B cell (primary cell): Measurements from ENCODE around the gene PLA2G4D. TPM values are rescaled to one million over a fixed set of nuclear protein-coding genes. Genes with fewer than 3 reads are reported as not detected.

Experiments used
- ATAC-seq: fragments of 200-7000 bp; cut with Tn5 transposase; one replicate; pipeline ENCODE4 v1.10.0; 2021; ENCODE audit warnings: low read depth, mild to moderate bottlenecking, moderate number of reproducible peaks, moderate library complexity
- CTCF ChIA-PET: fragments of 350-600 bp; sonication (Branson Sonifier 250); formaldehyde crosslinking; loops from one replicate; lab custom pipeline; 2021; ENCODE audit warnings: antibody characterized with exemption, inconsistent platforms; lab: Charles Lee
- POLR2A ChIA-PET: fragments of 350-600 bp; sonication (Branson Sonifier 250); formaldehyde crosslinking; loops from one replicate; lab custom pipeline; 2021; ENCODE audit warnings: antibody characterized with exemption; lab: Charles Lee
- DNase-seq: peaks from one replicate; pipeline ENCODE4 v3.0.0; 2013
- H2AFZ ChIP-seq: 2 replicates; pipeline ENCODE4 v1.6.1; 2012; ENCODE audit warnings: mild to moderate bottlenecking, low read depth, low read length; ENCODE audit not compliant: insufficient read depth, poor library complexity, severe bottlenecking
- H3K27ac ChIP-seq, 2 donors: 1 replicate in 1 of 2; 2 replicates in 1 of 2; pipeline ENCODE4 v1.5.1; 2012 to 2013; ENCODE audit warnings: low read length in 2 of 2, mild to moderate bottlenecking in 2 of 2, moderate library complexity in 1 of 2
- H3K27me3 ChIP-seq, 4 experiments: fragments of 200-600 bp in 1 of 4; sonication (generic) in 1 of 4; replicated peaks in 1 of 4; 1 replicate in 2 of 4; 2 replicates in 2 of 4; pipeline versions ENCODE4 v1.6.1 to v1.7.0; 2013 to 2016; ENCODE audit warnings: low read length in 3 of 4, mild to moderate bottlenecking in 2 of 4, mixed read lengths in 1 of 4, moderate library complexity in 1 of 4; ENCODE audit not compliant: insufficient read depth in 4 of 4, control insufficient read depth in 3 of 4; ENCODE audit errors: control extremely low read depth in 1 of 4
- H3K36me3 ChIP-seq, 2 experiments: replicated peaks in 1 of 2; 1 replicate in 1 of 2; 2 replicates in 1 of 2; pipeline versions ENCODE4 v1.6.1 to v1.7.1; 2013; ENCODE audit warnings: low read length in 1 of 2; ENCODE audit not compliant: insufficient read depth in 2 of 2, control insufficient read depth in 1 of 2; ENCODE audit errors: control extremely low read depth in 1 of 2, extremely low read depth in 1 of 2
- H3K4me1 ChIP-seq, 2 donors: fragments of 200-600 bp in 1 of 2; sonication (generic) in 1 of 2; 1 replicate in 1 of 2; 2 replicates in 1 of 2; pipeline versions ENCODE4 v1.5.1 to v1.6.1; 2013 to 2017; ENCODE audit warnings: low read length in 2 of 2; ENCODE audit not compliant: control insufficient read depth in 2 of 2, insufficient read depth in 2 of 2
- H3K4me2 ChIP-seq: replicated peaks from 2 replicates; pipeline ENCODE3; 2012; ENCODE audit warnings: mild to moderate bottlenecking, low read depth, low read length; ENCODE audit not compliant: poor library complexity, severe bottlenecking
- H3K4me3 ChIP-seq, 5 experiments: fragments of 200-600 bp in 1 of 5; sonication (generic) in 1 of 5; 1 replicate in 3 of 5; 2 replicates in 2 of 5; pipeline versions ENCODE4 v1.5.1 to v1.7.0; 2011 to 2016; ENCODE audit warnings: low read length in 4 of 5, mild to moderate bottlenecking in 4 of 5, low read depth in 2 of 5, control low read depth in 1 of 5, moderate library complexity in 1 of 5; ENCODE audit not compliant: insufficient read depth in 1 of 5; ENCODE audit errors: control extremely low read depth in 1 of 5, extremely low read depth in 1 of 5
- H3K79me2 ChIP-seq: fragments of 200-600 bp; sonication (generic); one replicate; pipeline ENCODE4 v1.6.0; 2016; ENCODE audit warnings: low read length; ENCODE audit not compliant: control insufficient read depth, insufficient read depth
- H3K9ac ChIP-seq: fragments of 200-600 bp; sonication (generic); 2 replicates; pipeline ENCODE4 v1.6.1; 2017; ENCODE audit warnings: mild to moderate bottlenecking, low read length, moderate library complexity
- H3K9me3 ChIP-seq, 3 donors: one replicate each; pipeline versions ENCODE4 v1.6.1 to v1.7.1; 2013; ENCODE audit warnings: low read length in 2 of 3; ENCODE audit not compliant: control insufficient read depth in 2 of 3, insufficient read depth in 1 of 3; ENCODE audit errors: control extremely low read depth in 1 of 3
- H4K20me1 ChIP-seq: 2 replicates; pipeline ENCODE4 v1.6.0; 2012; ENCODE audit warnings: mild to moderate bottlenecking, low read length; ENCODE audit not compliant: insufficient read depth, control insufficient read depth, poor library complexity, severe bottlenecking
- H3K27ac Mint-ChIP-seq: one replicate; pipeline ENCODE4 v1.8.0; 2021; ENCODE audit warnings: mixed read lengths
- H3K27me3 Mint-ChIP-seq: one replicate; pipeline ENCODE4 v1.8.0; 2021; ENCODE audit warnings: mixed read lengths
- H3K4me1 Mint-ChIP-seq: one replicate; pipeline ENCODE4 v1.8.0; 2021; ENCODE audit warnings: mixed read lengths
- H3K4me3 Mint-ChIP-seq: one replicate; pipeline ENCODE4 v1.8.0; 2021; ENCODE audit warnings: mixed read lengths
- H3K9me3 Mint-ChIP-seq: one replicate; pipeline ENCODE4 v1.8.0; 2022; ENCODE audit warnings: mixed read lengths; ENCODE audit not compliant: insufficient read depth
- CTCF ChIP-seq: fragments of 200-600 bp; IDR thresholded peaks from one replicate; pipeline ENCODE4 v1.8.0; 2022; ENCODE audit warnings: antibody characterized with exemption, mild to moderate bottlenecking
- EZH2 ChIP-seq: IDR thresholded peaks from 2 replicates; pipeline ENCODE4 v1.6.1; 2012; ENCODE audit warnings: borderline replicate concordance, low read depth, mild to moderate bottlenecking, moderate library complexity, low read length; ENCODE audit not compliant: insufficient read depth, poor library complexity, severe bottlenecking
- WGBS: methylation state at CpG from one replicate; pipeline ENCODE4 v1.1.5; 2013; ENCODE audit warnings: missing lambda C conversion rate; ENCODE audit not compliant: insufficient coverage; 5-methylcytosine and 5-hydroxymethylcytosine counted together
- intact Hi-C: fragments of 100-400 bp; cut with micrococcal nuclease; formaldehyde crosslinking; loops from one replicate; pipeline ENCODE4 v1.10.0; 2022
- polyA plus RNA-seq: library from polyadenylated mRNA; depleted of rRNA; stranded (reverse); fragments of >200 nt; gene quantifications from 2 replicates; pipeline ENCODE4 v1.2.3, GENCODE V29; 2012
- total RNA-seq, 2 donors: library from RNA; stranded (reverse); fragments of 120-200 nt in 1 of 2; gene quantifications; 1 replicate in 1 of 2; 2 replicates in 1 of 2; pipeline versions ENCODE4 v1.2.3 to v1.2.4, GENCODE V29; 2013 to 2022

Gene PLA2G4D
- total and polyA plus RNA-seq, 2 donors (not counting 1 experiment from before 2014, with no cell fraction given), result not detected

GRCh38 chr15:42071717-42072116, 22.6 kb downstream of the PLA2G4D start:
- H3K9me3 Mint-ChIP-seq, result peaks cover 5% of the 10 kb centered on the region
- H3K27me3 Mint-ChIP-seq, result peaks cover 23% of the 10 kb centered on the region
- H2AFZ ChIP-seq, result no peak overlapping the region
- no peaks in the 10 kb centered on the region for H3K79me2 ChIP-seq
- H4K20me1 ChIP-seq, result no peaks in the 10 kb centered on the region
- no peak overlapping the region for H3K4me3 Mint-ChIP-seq
- CTCF ChIA-PET, result interaction anchor here (1.3 to 4.4 kb wide), 2 partner anchors 11 to 12 kb away, joined by 3 to 22 read pairs; no protein-coding TSS in a partner anchor
- intact Hi-C loops, result no loop called here
- no CpG with 5 or more reads among the region's 10 CpGs for WGBS
- no peak overlapping the region for H3K9ac ChIP-seq
- no peak overlapping the region for H3K27ac ChIP-seq
- no peaks in the 10 kb centered on the region for H3K4me1 ChIP-seq
- no peaks in the 10 kb centered on the region for H3K36me3 ChIP-seq
- no peak overlapping the region for H3K4me2 ChIP-seq
- TF ChIP-seq EZH2, result no peak
- TF ChIP-seq CTCF, result no peak
- no peak overlapping the region for H3K4me3 ChIP-seq
- H3K27me3 ChIP-seq, result no peaks in the 10 kb centered on the region
- no peak overlapping the region for H3K27ac Mint-ChIP-seq
- peaks cover 0 to 14% (median 0%) of the 10 kb centered on the region in 3 donors for H3K9me3 ChIP-seq
- POLR2A ChIA-PET, result no interaction called here
- no peaks in the 10 kb centered on the region for H3K4me1 Mint-ChIP-seq
- ATAC-seq (no peak), DNase-seq (no peak)

GRCh38 chr15:42070976-42071350, 23.4 kb downstream of the PLA2G4D start:
- no peak overlapping the region for H2AFZ ChIP-seq
- H3K9ac ChIP-seq, result no peak overlapping the region
- intact Hi-C loops, result no loop called here
- Mint-ChIP-seq H3K9me3 (peaks cover 5% of the 10 kb centered on the region), H3K4me1 (peaks cover 2% of the 10 kb centered on the region), H3K4me3 (no peak overlapping the region), H3K27me3 (peaks cover 31% of the 10 kb centered on the region), H3K27ac (no peak overlapping the region)
- H3K27ac ChIP-seq, result no peak overlapping the region
- H3K4me2 ChIP-seq, result no peak overlapping the region
- H3K79me2 ChIP-seq, result no peaks in the 10 kb centered on the region
- no peaks in the 10 kb centered on the region for H4K20me1 ChIP-seq
- ATAC-seq (no peak), DNase-seq (no peak)
- H3K4me1 ChIP-seq, result no peaks in the 10 kb centered on the region
- peaks cover 0 to 14% (median 0%) of the 10 kb centered on the region in 3 donors for H3K9me3 ChIP-seq
- no peak for TF ChIP-seq EZH2
- no peak for TF ChIP-seq CTCF
- 19% methylated on average over 6 of the region's 9 CpGs for WGBS
- no peak overlapping the region for H3K4me3 ChIP-seq
- H3K36me3 ChIP-seq, result no peaks in the 10 kb centered on the region
- ChIA-PET POLR2A (no interaction called here), CTCF (interaction anchor here (1.3 kb wide), 1 partner anchor 10 kb away, joined by 3 read pairs; no protein-coding TSS in a partner anchor)
- H3K27me3 ChIP-seq, result peaks cover 0 to 5% (median 0%) of the 10 kb centered on the region in 4 experiments
